Duodenal mucosa (tissue), 2 donors: ENCODE data around the gene ABCG4.
"Not testable (repeated sequence)": the region's sequence is repeated elsewhere in the genome, so short reads cannot be mapped to it uniquely, and the experiment has no call there.

ENCODE experiments used
- H3K27ac ChIP-seq: one replicate; pipeline ENCODE4 v1.7.0; 2013; ENCODE audit warnings: low read depth, low read length
- H3K27me3 ChIP-seq, 2 donors: one replicate each; pipeline ENCODE4 v1.7.0; 2013; ENCODE audit warnings: low read length in 2 of 2, control low read depth in 1 of 2; ENCODE audit not compliant: insufficient read depth in 2 of 2, control insufficient read depth in 1 of 2
- H3K36me3 ChIP-seq, 2 donors: one replicate each; pipeline ENCODE4 v1.7.0; 2013; ENCODE audit warnings: low read length in 2 of 2, control low read depth in 1 of 2; ENCODE audit not compliant: insufficient read depth in 2 of 2, control insufficient read depth in 1 of 2
- H3K4me1 ChIP-seq, 2 donors: one replicate each; pipeline ENCODE4 v1.7.0; 2013; ENCODE audit warnings: low read length in 2 of 2, control low read depth in 1 of 2; ENCODE audit not compliant: insufficient read depth in 2 of 2, control insufficient read depth in 1 of 2
- H3K4me3 ChIP-seq, 2 donors: one replicate each; pipeline ENCODE4 v1.7.0; 2013; ENCODE audit warnings: low read length in 2 of 2, low read depth in 1 of 2
- H3K9ac ChIP-seq, 2 donors: one replicate each; pipeline ENCODE4 v1.7.0; 2013; ENCODE audit warnings: low read length in 2 of 2, low read depth in 1 of 2
- H3K9me3 ChIP-seq, 2 donors: one replicate each; pipeline ENCODE4 v1.7.0; 2013; ENCODE audit warnings: low read length in 2 of 2, control low read depth in 1 of 2; ENCODE audit not compliant: control insufficient read depth in 1 of 2

Gene ABCG4

GRCh38 chr11:119125821-119126220 lies 23.0 kb upstream of the ABCG4 start:
- no peaks in the 10 kb centered on the region for H3K9me3 ChIP-seq
- peaks cover 25 to 39% of the 10 kb centered on the region in 2 donors for H3K4me1 ChIP-seq
- H3K4me3 ChIP-seq: peak overlapping the region in 1 of 2 donors; percentile 41
- no peak overlapping the region for H3K27ac ChIP-seq
- peaks cover 13 to 27% of the 10 kb centered on the region in 2 donors for H3K36me3 ChIP-seq
- H3K9ac ChIP-seq: peak overlapping the region in 1 of 2 donors; percentile 37
- no peaks in the 10 kb centered on the region for H3K27me3 ChIP-seq

GRCh38 chr11:119126675-119127268 lies 22.1 kb upstream of the ABCG4 start:
- H3K27ac ChIP-seq: no peak overlapping the region
- H3K27me3 ChIP-seq: no peaks in the 10 kb centered on the region
- peaks cover 24 to 33% of the 10 kb centered on the region in 2 donors for H3K4me1 ChIP-seq
- no peaks in the 10 kb centered on the region for H3K9me3 ChIP-seq
- H3K9ac ChIP-seq: peak overlapping the region in 1 of 2 donors; percentile 36
- H3K36me3 ChIP-seq: peaks cover 22 to 36% of the 10 kb centered on the region in 2 donors
- no peak overlapping the region for H3K4me3 ChIP-seq

- Histone ChIP-seq H3K9me3 (no peaks in the 10 kb centered on the region), H3K4me3 (no peak overlapping the region), H3K9ac (no peak overlapping the region), H3K27me3 (no peaks in the 10 kb centered on the region), H3K27ac (no peak overlapping the region), H3K4me1 (peaks cover 11 to 15% of the 10 kb centered on the region in 2 donors), H3K36me3 (peaks cover 43 to 59% of the 10 kb centered on the region in 2 donors)
These were observed 18.2 kb upstream of the ABCG4 start for GRCh38 chr11:119130662-119131061.

GRCh38 chr11:119134389-119134978 lies 14.4 kb upstream of the ABCG4 start:
- H3K27ac ChIP-seq: no peak overlapping the region
- H3K9me3 ChIP-seq: no peaks in the 10 kb centered on the region
- H3K4me1 ChIP-seq: no peaks in the 10 kb centered on the region
- no peak overlapping the region for H3K9ac ChIP-seq
- no peaks in the 10 kb centered on the region for H3K27me3 ChIP-seq
- H3K36me3 ChIP-seq: peaks cover 43 to 55% of the 10 kb centered on the region in 2 donors
- H3K4me3 ChIP-seq: no peak overlapping the region

- not testable (repeated sequence) for H3K4me3 ChIP-seq, H3K27ac ChIP-seq, H3K36me3 ChIP-seq, H3K27me3 ChIP-seq, H3K9me3 ChIP-seq, H3K4me1 ChIP-seq, H3K9ac ChIP-seq
These were observed 9.6 kb upstream of the ABCG4 start for GRCh38 chr11:119139276-119139675.

- Histone ChIP-seq H3K9me3 (no peaks in the 10 kb centered on the region), H3K9ac (no peak overlapping the region), H3K36me3 (no peaks in the 10 kb centered on the region), H3K4me1 (peaks cover 10 to 12% of the 10 kb centered on the region in 2 donors), H3K27me3 (peaks cover 23 to 24% of the 10 kb centered on the region in 2 donors), H3K4me3 (no peak overlapping the region), H3K27ac (no peak overlapping the region)
These were observed 3.9 kb upstream of the ABCG4 start for GRCh38 chr11:119144825-119145486.

GRCh38 chr11:119145551-119145950 lies 3.3 kb upstream of the ABCG4 start:
- Histone ChIP-seq H3K4me1 (peaks cover 10 to 12% of the 10 kb centered on the region in 2 donors), H3K4me3 (no peak overlapping the region), H3K9ac (no peak overlapping the region), H3K27me3 (peaks cover 29 to 30% of the 10 kb centered on the region in 2 donors), H3K9me3 (no peaks in the 10 kb centered on the region), H3K36me3 (no peaks in the 10 kb centered on the region), H3K27ac (no peak overlapping the region)

- peaks cover 30 to 33% of the 10 kb centered on the region in 2 donors for H3K27me3 ChIP-seq
- H3K4me3 ChIP-seq: no peak overlapping the region
- H3K36me3 ChIP-seq: no peaks in the 10 kb centered on the region
- H3K9ac ChIP-seq: no peak overlapping the region
- H3K4me1 ChIP-seq: peaks cover 10 to 12% of the 10 kb centered on the region in 2 donors
- H3K9me3 ChIP-seq: no peaks in the 10 kb centered on the region
- no peak overlapping the region for H3K27ac ChIP-seq
These were observed 1.1 kb upstream of the ABCG4 start for GRCh38 chr11:119147604-119148333.

- Histone ChIP-seq H3K4me3 (peak overlapping the region; percentile 60 to 65), H3K27me3 (peaks cover 30 to 33% of the 10 kb centered on the region in 2 donors), H3K27ac (no peak overlapping the region)
These were observed 183 bp upstream of the ABCG4 start for GRCh38 chr11:119148720-119149017.

GRCh38 chr11:119149786-119150275 lies 979 bp downstream of the ABCG4 start:
- no peak overlapping the region for H3K9ac ChIP-seq
- H3K4me3 ChIP-seq: peak overlapping the region in 1 of 2 donors; percentile 65
- H3K27me3 ChIP-seq: peaks cover 33 to 35% of the 10 kb centered on the region in 2 donors
- H3K27ac ChIP-seq: no peak overlapping the region
- peaks cover 10 to 12% of the 10 kb centered on the region in 2 donors for H3K4me1 ChIP-seq
- H3K9me3 ChIP-seq: no peaks in the 10 kb centered on the region
- no peaks in the 10 kb centered on the region for H3K36me3 ChIP-seq

More at GRCh38 chr11:119148720-119149017, 183 bp upstream of the ABCG4 start:
- no peaks in the 10 kb centered on the region for H3K36me3 ChIP-seq
- H3K9ac ChIP-seq: no peak overlapping the region
- no peaks in the 10 kb centered on the region for H3K9me3 ChIP-seq
- peaks cover 10 to 12% of the 10 kb centered on the region in 2 donors for H3K4me1 ChIP-seq
